DMS 273 (cell line): ENCODE data around the gene PNKP.

Experiments
- DNase-seq: peaks from one replicate; lab custom pipeline; 2025; ENCODE audit not compliant: unreplicated experiment; lab: John Stamatoyannopoulos, UW

PNKP gene

GRCh38 chr19:49860336-49861102, 6.9 kb downstream of the PNKP start:
- no peak for DNase-seq

DNA sequence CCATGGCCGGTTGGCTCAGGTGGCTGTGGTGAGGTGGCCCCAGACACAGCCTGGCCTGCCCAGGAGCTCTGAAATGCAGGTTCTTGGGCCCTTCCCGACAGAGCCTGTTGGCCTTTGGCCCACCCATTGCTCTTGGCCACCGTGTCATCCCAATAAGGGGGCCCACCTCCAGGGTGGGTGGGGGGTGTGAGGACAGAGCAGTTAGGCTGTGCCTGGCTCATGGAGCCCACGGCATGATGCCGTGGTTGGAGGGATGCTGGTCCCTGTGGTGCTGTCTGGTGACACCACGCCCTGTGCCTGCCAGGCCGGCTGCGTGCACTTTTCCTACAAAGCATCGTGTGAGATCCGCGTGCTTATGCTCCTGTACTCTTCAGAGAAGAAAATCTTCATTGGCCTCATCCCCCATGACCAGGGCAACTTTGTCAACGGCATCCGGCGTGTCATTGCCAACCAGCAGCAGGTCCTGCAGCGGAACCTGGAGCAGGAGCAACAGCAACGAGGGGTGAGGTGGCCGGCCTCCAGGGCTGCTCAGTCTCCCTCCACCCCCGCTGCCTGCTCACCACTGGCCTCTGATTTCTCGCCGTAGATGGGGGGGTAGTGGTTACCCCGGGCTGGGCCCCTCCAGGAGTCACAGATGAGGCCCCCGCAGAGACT, 7.6 kb downstream of the PNKP start:
- DNase-seq = peak; percentile 25

DNA sequence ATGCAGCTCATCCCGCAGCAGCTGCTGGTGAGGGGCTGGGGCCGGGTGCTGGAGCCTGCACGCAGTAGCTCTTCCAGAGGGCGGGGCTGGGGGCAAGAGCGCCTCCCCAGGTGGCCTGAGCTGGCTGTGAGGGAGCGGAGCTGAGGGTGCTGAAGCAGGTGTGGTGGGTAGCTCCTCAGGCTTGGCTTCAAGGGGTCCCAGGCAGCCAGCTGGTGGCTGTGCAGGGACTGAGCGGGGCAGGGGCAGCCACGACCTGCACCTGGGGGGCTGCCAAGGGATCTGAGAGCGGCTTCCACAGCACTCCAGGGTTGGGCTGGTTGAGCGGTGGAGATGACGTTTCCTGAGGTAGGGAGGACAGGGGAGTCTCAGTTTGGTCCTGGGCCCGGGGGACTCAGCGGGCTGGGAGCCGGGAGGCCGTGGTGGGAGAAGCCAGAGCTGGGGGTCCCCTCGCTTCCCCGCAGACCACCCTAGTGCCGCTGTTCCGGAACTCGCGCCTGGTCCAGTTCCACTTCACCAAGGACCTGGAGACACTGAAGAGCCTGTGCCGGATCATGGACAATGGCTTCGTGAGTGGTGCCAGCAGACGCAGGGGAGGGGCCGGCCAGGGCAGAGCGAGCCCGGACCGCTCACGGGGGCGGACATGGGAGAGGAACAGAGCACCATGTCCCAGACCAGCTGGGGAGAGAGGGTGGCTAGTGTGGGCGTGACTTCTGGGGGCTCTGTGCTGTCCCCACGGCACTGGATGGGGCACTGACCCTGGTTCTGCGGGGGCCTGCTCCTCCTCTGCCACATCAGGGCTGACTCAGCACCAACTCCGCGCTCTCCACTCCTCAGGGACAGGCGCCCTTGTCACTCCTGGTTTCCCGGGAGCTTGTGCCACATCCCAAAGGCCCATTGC, 9.0 kb downstream of the PNKP start:
- peak; percentile 55 for DNase-seq

GRCh38 chr19:49857838-49858087, 9.6 kb downstream of the PNKP start:
- DNase-seq = no peak

- DNase-seq = peak; percentile 40
Measured at GRCh38 chr19:49857061-49857837, 10.1 kb downstream of the PNKP start.

- peak; percentile 35 for DNase-seq
Measured at GRCh38 chr19:49856574-49857021, 10.8 kb downstream of the PNKP start.

DNA sequence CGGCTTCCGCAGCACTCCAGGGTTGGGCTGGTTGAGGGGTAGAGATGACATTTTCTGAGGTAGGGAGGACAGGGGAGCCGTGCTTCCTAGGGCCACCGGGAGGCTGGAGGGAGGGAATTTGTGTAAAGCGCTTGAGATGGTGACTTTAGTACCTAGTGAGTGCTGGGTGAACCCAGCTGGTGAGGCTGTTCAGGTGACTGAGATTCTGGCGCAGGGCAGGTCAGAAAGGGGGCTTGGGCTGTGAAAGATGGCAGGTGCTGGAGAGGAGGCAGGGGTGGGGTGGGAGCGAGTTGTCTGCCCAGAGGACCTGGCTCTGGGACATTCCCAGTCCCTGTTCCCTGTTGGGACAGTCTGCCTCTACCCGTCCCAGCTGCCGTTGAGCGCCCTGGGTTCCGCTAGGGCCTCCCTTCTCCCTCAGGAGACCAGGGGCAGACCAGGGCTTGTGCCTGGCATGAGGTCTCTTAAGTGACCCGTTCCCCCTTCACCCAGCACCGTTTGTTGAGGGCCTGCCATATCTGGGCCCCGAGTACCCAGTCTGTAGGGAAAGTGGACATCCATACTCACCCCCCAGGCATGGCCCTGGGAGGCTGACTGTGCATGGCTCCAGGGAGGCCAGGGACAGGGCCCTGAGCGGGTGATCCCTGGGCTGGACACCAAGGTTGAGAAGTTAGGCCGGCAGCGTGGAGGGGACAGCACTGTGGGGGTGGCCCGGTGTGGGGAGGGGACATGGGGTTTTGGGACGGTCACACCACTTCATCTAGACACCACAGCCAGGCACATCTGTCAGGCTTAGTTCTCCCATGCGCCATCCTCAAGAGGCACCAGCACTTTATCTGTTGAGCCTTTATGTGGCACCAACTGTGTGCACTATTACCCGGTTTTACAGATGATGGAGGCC, 11.5 kb downstream of the PNKP start:
- peak; percentile 63 for DNase-seq

DNA sequence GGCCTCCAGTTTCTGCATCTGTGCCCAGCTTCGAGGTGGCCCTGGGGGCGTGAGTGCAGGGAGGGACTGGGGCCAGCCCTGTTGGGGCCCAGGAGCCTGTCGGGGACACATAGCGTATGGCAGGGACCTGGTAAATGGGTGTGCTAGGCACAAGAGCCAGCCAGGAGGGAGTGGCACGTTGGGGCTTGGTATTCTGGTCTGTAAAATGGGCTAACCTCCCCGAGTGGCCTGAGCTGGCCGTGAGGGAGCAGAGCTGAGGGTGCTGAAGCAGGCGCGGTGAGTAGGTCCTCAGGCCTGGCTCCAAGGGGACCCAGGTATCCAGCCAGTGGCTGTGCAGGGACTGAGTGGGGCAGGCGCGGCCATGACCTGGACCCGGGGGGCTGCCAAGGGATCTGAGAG, 12.1 kb downstream of the PNKP start:
- no peak for DNase-seq

- no peak for DNase-seq
Measured at GRCh38 chr19:49854378-49855263, 12.8 kb downstream of the PNKP start.

GRCh38 chr19:49853852-49854377, 13.5 kb downstream of the PNKP start:
- no peak for DNase-seq

GRCh38 chr19:49852631-49853126, 14.7 kb downstream of the PNKP start:
- DNase-seq = no peak

DNA sequence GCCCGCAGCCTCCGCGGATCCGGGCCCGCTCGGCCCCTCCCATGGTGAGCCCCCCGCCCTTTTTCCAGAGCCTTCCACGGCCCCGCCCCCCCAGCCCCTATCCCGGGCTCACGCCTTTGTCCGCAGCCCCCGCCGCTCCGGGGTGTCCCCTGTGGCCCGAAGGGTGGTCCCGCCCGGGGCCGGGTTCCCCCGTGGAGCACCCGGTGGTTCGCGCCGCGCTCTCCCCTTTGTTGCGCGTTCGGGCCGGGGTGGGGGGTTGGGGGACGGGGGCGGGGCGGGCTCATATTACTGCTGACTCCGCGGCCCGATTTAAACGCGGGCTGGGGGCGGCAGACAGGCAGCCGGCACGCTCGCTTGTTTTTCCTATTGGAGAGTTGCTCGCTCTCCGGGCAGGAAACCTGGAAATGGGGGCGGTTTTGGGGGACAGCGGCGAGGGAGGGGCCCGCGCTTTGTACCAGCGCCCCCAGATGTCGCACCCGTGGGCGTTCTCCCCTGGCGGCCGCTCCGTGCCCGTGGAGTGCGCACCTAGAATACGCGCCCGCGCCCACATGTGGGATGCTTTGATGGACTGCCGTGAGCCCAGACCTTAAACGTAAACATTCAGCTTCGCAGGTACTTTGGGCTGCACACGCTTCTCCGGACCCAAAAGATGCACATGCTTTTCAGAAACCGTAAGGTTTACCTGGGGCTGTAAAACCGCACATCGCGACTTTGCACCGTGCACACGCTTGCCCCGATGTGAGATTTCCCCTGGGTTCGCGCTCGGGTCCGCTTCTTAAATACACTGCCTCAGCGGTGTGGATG, 15.7 kb downstream of the PNKP start:
- DNase-seq = peak; percentile 76

DNA sequence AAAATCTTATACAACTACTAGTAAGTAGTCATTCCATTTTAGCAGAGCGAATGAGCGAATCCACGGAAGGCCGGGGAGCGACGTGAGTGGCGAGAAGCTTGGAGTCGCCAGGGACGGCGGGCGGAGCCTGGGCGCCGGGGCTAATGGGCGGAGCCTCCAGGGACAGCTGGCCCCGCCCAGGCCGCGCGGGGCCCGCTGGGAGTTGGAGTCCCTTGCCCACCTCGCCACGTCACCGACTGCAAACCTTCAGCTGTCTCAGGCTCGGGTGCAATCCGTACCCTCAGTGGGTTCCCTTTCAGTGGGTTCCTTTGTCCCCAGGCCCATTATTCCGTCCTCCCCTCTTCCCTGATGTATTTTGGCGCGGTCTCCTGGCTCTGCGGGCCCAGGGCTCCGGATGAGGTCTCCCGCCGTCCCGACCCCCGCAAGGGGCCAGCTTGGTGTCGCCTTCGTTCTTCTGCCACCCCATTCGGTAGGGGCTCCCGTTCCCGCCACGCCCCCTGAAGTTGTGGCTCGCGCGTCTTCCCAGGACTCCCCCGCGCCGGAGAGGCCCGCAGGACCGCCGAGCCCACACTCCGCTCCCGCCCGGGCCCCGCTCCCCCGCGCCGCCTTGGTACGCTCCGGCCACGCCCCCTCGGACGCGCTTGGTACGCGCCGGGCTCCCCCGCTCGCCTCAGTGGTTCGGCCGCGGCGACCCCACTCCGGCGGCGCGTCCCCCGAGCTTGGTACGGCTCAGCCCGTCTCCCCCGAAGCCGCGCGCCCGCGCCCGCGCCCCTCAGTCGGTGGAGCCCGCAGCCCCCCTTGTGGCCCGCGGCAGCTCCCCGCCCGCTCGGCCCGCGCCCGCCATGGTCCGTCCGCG, 16.7 kb downstream of the PNKP start, which contains the start of gene PTOV1:
Gene PTOV1 (plus strand): TSS at position 673 of the 856 bp plus-strand sequence.
- peak; percentile 96 for DNase-seq

- DNase-seq = no peak
Measured at GRCh38 chr19:49850221-49850486, 17.2 kb downstream of the PNKP start.

GRCh38 chr19:49849433-49850220, 17.7 kb downstream of the PNKP start:
- peak; percentile 25 for DNase-seq

- no peak for DNase-seq
Measured at GRCh38 chr19:49848938-49849337, 18.4 kb downstream of the PNKP start.
